Stimulated activated CD4-positive, alpha-beta T cell treated with anti-CD3 and anti-CD28 coated beads, Interleukin-1b, Interleukin-23, amount 100 ng/mL, for 4 hours (primary cell): ENCODE measurements around the gene FIP1L1.
"Not testable (repeated sequence)": the region's sequence is repeated elsewhere in the genome, so short reads cannot be mapped to it uniquely, and the experiment has no call there.

Source experiments
- DNase-seq, 2 donors: peaks; one replicate each; pipeline ENCODE4 v3.0.0-alpha.2; 2020; ENCODE audit warnings: low read depth in 2 of 2

The FIP1L1 gene, protein sequence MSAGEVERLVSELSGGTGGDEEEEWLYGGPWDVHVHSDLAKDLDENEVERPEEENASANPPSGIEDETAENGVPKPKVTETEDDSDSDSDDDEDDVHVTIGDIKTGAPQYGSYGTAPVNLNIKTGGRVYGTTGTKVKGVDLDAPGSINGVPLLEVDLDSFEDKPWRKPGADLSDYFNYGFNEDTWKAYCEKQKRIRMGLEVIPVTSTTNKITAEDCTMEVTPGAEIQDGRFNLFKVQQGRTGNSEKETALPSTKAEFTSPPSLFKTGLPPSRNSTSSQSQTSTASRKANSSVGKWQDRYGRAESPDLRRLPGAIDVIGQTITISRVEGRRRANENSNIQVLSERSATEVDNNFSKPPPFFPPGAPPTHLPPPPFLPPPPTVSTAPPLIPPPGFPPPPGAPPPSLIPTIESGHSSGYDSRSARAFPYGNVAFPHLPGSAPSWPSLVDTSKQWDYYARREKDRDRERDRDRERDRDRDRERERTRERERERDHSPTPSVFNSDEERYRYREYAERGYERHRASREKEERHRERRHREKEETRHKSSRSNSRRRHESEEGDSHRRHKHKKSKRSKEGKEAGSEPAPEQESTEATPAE

DNA sequence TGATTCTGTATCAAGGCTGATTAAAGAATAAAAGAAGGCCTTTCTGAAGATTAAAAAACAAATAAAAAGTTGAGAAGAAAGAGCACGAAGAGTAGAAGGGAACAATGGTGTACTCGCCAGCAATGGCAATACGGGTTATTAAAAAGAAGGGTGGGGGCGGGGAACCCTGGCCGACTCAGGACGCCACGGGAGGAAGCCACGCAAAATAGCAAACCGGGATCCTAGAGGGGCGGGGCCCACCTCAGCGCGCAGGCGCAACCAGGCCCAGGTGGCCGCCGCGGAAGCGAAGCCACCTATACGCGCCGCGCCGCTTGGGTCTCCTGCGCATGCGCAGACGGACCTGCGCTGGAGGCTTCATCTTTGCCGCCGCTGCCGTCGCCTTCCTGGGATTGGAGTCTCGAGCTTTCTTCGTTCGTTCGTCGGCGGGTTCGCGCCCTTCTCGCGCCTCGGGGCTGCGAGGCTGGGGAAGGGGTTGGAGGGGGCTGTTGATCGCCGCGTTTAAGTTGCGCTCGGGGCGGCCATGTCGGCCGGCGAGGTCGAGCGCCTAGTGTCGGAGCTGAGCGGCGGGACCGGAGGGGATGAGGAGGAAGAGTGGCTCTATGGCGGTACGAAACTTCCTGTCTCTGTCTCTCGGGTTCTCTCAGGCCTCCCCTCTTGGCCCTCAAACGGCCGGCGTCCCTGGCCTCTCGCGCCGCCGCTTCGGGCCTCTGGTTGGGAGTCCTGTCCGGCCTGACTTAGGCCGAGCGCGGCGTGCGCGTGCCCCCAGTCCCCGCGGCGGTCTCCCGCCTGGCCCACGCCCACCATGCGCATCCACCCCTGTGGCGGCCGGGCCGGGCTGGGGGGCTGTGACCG lies at the start of gene FIP1L1:
Gene FIP1L1 (plus strand): TSS at position 323 of the 852 bp plus-strand sequence. CDS start 198 bp downstream, at position 521.
- peak; percentile 95 to 97 for DNase-seq

DNA sequence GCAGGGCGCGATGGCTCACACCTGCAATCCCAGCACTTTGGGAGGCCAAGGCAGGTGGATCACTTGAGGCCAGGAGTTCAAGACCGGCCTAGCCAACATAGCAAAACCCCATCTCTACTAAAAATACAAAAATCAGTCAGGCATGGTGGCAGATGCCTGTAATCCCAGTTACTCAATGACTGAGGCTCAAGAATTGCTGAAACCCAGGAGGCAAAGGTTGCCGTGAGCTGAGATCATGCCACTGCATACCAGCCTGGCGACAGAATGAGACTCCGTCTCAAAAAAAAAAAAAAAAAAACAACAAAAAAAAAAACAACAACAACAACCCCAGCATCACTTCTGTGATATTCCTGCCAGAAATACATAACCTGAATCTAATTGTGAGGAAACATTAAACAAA lies 42.5 kb upstream of the FIP1L1 start:
- DNase-seq: not testable (repeated sequence)

DNA sequence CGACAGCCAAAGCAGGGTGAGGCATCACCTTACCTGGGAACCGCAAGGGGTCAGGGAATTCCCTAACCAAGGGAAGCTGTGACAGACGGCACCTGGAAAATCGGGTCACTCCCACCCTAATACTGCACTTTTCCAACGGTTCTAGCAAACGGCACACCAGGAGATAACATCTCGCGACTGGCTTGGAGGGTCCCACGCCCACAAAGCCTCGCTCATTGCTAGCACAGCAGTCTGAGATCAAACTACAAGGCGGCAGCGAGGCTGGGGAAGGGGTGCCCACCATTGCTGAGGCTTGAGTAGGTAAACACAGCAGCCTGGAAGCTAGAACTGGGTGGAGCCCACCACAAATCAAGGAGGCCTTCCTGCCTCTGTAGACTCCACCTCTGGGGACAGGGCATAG lies 37.3 kb upstream of the FIP1L1 start:
- not testable (repeated sequence) for DNase-seq

DNA sequence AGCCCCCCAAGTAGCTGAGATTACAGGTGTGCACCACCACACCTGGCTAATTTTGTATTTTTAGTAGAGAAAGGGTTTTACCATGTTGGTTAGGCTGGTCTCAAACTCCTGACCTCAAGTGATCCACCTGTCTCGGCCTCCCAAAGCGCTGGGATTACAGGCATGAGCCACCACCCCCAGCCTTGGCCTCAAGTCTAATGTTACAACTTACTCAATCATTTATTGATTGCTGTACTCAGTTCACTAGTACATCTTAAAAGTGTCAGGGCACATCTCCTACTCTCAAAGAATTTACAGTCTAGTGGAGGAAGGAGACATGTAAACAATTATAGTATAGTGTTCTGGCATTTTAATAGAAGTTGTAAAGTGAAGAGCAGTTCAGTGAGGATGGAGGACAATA lies 31.0 kb upstream of the FIP1L1 start:
- not testable (repeated sequence) for DNase-seq

DNA sequence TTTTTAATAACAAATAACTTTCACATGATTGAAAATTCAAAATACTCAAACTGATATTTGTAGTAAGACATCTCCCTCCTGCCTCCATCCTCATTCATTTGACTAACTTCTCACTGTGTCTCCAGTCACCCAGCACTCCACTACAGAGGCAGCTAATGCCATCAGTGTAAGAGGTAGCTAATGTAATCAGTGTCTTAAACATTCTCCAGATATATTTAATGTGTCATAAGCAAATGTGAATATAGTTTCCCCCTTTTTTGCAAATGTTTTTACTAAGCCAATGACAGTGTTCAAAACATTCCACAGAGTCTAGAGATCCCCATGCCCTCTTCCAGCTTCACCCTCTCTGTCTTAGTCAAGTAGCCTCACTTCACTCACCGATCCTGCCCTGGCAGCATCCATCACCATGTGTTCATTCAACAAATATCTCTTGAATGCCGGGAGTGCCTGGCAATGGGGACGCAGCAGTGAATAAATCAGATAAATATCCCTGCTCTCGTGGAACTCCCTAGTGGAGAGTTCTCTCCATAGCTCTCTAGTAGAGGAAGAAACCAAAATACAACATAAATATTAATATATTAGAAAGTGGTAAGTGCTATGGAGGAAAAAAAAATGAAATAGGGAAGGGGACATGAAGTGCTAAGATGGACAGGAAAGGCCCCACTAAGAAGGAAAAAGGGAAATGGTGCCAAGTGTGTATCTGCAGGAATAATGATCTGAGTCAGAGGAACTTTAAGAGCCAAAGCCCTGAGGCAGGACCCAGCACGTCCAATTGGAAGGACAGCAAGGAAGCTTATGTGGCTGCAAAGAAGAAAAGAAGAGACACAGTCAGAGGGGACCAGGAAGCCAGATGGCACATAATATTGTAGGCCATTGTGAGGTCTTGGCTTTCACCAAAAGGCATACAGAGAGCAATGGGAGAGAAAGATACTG lies 30.3 kb upstream of the FIP1L1 start:
- no peak for DNase-seq

DNA sequence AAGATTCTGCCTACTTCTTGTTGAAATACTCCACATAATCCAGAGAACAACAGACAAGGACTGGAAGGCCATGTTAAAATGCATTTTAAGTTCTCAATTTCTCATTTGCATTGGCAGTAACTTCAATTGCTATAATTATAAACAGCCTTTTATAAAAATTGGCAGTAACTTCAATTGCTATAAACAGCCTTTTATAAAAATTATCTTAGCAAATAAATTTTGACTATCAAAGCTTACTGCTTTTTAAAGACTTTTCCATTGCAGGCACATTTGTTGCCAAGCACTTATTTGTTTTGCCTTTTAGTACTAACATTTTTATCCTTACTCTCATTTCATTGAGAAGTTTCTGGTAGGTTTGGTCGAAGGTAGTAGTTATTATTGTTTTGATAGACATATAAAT lies 29.4 kb upstream of the FIP1L1 start:
- DNase-seq: no peak

DNA sequence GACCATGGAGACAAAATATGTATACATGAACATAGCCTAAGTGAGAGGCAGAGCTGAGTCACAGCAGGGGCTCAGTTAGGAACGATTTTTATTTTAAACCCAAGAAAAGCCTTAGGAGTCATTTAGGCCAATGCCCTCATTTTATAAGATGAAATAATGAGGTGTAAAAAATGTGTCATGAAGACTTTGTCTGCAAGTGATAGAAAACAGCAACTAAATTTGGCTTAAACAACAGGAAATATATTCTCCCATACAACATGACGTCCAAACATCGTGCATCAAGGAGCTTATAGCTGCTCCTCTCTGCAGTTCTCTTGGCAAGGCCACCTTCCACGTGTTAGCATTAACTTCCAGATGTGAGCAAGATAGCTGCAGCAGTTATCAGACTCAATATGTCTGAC lies 28.4 kb upstream of the FIP1L1 start:
- no peak for DNase-seq

DNA sequence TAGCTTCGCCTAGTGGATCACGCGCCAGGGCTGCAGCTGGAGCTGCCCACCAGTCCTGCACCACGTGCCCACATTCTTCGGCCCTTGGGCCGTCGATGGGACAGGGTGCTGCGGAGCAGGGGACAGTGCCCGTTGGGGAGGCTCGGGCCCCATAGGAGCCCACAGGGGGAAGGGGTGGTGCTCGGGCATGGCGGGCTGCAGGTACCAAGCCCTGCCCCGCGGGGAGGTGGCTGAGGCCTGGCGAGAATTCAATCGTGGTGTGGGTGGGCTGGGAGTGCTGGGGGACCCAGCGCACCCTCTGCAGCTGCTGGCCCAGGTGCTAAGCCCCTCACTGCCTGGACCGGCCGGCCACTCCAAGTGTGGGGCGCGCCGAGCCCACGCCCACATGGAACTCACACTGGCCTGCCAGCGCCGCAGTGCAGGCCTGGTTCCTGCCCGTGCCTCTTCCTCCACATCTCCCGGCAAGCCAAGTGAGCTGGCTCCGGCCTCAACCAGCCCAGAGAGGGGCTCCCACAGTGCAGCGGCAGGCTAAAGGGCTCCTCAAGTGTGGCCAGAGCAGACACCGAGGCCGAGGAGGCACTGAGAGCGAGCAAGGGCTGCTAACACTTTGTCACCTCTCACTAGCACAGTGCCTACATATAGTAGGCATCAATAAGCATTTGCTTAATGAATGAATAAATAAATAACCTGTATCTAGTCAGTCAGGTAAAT lies 23.3 kb upstream of the FIP1L1 start:
- DNase-seq: no peak

DNA sequence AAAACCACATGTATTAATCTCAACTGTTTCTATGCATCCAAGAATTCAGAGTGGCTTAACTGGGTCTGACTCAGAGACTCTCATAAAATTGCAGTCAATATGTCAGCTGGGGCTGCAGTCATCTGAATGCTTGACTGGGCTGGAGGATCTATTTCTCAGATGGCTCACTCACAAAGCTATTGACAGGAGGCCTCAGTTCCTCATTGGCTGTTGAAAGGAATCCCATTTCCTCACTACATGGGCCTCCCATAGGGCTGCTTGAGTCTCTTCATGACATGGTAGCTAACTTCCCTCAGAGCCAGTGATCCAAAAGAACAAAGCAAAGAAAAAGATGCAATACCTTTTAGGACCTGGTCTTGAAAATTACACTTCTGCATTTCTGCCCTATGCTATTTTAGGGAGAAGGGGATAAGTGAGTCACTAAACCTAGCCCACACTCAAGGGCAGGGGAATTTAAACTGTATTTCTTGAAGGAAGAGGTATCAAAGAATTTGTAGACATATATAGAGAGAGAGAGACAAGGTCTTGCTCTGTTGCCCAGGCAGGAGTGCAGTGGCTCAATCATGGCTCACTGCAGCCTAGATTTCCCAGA lies 21.4 kb upstream of the FIP1L1 start:
- DNase-seq: no peak

DNA sequence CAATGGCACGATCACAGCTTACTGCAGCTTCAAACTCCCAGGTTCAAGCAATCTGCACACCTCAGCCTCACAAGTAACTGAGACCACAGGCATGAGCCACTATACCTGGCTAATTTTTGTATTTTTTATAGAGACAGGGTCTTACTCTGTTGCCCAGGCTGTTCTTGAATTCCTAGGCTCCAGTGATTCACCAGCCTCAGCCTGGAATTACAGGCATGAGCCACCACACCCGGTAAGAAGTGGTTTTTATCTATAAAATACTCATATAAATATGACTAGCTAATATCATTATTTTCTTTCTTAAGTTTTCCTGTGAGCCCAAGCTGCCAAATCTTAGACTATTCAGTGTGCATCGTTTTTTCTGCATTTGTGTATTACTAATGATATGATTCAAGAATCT lies 16.0 kb upstream of the FIP1L1 start:
- DNase-seq: no peak

DNA sequence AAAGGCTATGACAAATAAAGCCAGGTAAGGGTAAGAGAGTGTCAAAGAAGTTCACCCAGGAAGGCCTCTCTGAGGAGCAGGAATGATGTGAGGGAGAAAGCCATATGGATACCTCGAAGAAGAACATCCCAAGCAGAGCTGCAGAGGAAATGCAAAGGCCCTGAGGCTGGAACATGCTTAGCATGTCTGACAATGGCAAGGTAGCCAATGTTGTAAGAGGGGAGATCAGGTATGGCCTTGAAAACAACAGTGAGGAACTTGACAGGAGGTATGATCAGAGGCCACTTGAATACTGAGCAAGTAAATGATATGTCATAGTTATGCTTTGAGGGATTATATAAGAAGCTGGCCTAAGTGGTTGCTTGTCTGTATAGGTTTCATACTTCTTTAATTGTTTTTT lies 15.3 kb upstream of the FIP1L1 start:
- no peak for DNase-seq

DNA sequence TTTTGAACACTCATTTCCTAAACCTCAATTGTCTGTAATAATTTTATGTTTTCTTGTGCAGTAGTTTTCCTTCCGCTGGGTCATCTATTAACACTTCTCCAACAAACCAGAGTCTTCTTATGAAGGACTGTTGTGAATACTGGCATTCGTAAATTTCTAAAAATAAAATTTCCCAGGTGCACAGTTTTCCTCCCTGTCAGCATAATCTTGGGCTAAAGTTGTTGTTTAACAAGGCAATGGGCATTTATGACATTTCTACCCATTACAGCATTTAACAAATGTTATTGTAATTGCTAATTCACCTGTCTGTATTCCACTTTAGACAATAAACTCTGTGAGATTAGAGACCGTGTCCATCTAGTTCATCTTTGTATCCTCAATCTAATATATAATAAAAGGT lies 12.8 kb upstream of the FIP1L1 start:
- DNase-seq: no peak

DNA sequence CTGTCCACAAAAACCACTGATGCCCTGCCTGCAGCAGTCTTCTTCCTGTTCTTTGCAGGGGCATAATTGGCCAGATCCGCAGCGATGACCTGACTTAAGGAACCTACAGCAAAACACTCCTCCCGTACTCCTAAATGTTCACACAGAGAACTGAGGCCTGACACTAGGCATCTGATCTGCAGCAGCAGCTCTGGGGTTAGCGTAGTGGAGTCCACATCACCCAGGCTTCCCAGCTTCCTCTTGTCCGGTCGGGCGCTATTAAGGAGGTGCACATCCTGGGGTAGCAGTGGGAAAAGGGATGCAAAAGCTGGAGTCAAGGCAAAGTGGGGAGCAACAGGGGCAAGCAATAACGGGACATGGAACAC lies 12.3 kb upstream of the FIP1L1 start:
- no peak for DNase-seq

DNA sequence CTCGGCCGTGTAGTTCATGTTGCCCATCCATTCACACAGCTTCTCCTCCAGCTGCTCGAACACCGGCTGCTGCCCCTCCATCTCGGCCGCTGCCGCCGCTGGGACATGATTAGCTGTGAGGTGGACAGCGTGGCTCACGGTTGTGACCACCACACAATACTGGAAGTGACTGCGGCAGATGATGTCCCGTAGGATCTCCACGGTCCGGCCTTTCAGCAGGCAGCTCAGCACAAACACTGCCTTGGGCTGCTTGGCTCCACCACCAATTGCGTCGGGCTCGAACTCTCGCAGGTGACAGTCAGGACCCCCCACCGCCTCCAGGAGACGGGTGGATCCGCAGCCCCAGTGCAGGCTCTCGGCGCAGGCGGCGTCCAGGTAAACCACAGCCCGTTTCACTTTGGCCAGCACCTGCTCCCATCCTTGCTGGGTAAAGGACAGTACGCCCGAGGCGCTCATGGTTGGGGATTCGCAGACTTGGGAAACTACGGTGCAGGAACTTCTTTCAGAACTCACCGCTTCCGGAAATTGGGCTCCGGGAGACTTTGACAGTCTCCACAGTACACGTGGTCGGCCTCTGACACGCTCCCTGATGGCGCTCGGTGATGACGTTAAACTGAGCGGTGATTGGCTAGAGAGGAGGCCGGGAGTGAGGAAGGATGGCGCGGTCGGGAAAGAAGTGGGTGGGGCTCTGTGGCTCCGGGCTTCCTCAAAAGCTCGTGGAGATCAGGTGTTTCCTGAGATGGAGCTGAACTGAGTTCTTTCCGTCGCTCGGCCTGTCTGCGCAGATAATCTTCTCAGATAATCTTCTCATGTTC lies 11.7 kb upstream of the FIP1L1 start, which contains the start of gene SCFD2:
Gene SCFD2 (minus strand): TSS at position 576 of the 815 bp plus-strand sequence.
- DNase-seq: peak; percentile 86 to 90

DNA sequence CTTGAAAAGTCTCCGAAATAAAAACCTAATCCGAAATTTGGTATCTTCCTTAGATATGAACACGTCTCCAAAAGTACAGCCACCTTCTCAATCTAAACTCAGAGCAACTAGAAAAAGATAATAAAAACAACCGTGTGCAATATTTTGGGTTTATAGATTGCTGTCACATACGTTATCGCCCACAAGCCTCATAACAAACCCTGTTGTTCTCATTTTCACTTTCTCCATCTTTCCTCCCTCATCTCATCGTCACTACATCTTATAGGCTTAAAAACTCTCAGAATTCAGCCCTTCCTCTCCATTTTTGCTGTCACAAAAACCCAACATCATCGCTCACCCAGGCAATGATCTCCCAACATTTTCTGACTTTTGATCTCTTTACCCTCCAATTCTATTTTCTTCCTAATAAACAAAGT lies 11.1 kb upstream of the FIP1L1 start:
- DNase-seq: no peak

DNA sequence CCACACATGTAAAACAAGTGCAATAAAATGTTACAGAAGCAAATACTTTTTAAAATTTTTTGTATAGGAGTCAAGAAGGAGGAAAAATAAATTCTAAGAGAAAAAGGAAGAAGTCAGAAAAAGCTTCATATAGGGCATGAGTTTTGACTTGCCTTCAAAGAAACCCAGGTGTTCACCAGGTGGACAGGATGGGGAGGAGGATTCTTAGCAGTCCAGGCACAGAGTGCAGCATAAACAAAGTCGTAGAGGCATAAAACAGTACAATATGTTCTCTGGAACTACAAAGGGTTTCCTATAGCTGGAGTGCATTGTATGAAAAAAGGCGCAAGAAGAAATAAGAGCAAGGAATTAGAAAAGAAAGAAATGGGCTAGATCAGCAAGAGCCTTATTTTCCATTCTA lies 9.7 kb upstream of the FIP1L1 start:
- DNase-seq: no peak

DNA sequence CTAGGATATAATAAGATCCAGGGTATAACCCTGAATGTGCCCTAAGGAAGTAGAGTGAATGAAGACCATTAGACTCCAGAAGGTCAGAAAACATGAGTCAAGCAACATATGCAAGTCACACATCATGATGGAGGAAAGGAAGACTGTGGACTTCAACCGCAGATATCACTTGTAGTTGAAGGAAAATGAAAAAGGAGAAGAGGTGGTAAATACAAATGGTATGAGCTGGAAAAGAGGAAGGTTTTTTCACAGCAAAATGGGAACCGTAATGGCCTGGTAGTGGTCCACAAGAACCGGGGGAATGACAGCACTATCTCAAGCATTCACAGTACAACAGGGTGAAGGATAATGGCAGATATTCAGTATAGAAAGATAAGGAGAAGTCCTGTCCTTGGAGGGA lies 6.4 kb upstream of the FIP1L1 start:
- DNase-seq: no peak

DNA sequence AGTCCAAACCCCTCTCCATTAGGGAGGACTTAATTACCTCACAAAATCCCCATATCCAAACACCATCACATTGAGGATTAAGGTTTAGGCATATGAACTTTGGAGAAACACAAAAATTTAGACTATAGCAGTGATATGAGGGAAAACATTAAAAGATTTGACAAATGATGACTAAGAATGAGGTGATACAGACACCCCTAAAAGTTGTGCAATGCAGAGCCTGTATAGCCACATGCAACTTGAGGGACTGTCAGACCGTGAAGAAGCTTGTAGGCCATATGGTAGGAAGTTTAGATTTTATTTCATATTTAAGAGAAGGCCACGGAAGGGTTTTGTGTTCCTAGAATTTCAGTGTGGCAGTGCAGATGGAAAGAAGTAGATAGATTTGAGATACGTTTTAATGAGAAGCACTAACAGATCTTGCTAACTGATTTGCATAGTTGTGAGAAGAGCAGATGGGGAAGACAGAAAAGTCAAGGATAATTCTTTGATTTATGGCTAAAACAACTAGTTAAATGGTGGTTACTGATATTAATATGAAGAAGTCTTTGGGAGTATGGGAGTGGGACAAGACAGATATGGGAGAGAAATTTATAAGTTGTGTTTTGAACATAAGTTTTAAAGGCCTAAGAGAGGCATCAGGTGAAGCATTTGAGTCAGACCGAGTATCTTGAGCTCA lies 5.5 kb upstream of the FIP1L1 start:
- no peak for DNase-seq

DNA sequence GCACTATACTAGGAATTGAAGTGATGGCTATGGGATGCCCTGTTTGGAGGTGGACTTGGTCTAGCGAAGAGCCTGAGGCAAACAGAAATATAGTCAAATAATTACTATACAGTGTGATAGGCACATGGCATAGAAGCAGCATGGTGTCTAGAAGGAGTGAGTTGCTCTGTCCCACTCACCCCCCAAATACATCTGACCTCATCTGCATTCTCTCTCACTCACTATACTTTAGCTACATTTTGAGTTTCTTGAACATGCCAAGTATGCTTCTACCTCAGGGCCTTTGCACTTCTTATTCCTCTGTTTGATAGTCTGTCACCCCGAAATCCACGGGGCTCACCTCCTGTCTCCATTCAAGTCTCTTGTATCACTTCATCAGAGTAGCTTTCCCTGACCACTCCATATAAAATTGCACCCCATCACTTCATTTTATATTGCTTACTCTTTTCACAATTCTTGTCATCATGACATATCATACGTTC lies 2.6 kb upstream of the FIP1L1 start:
- no peak for DNase-seq
